RWPE1 (cell line): ENCODE measurements around the gene CNEP1R1.

ENCODE experiments used
- CTCF ChIA-PET: fragments of 350-600 bp; sonication (Branson Sonifier 250); formaldehyde crosslinking; extraction: SDS; loops from one replicate; lab custom pipeline; 2021; lab: Yijun Ruan, JAX
- POLR2A ChIA-PET: fragments of 400-600 bp; formaldehyde crosslinking; extraction: SDS; loops from one replicate; lab custom pipeline; 2020; ENCODE audit warnings: antibody characterized with exemption; ENCODE audit not compliant: low non-redundant PET; lab: Yijun Ruan, JAX
- DNase-seq: peaks from one replicate; pipeline ENCODE4 v3.0.0; 2012; ENCODE audit warnings: low spot score
- H3K27ac ChIP-seq: fragments of 450-650 bp; 2 replicates; pipeline ENCODE4 v1.5.1; 2017
- CTCF ChIP-seq: fragments of 450-650 bp; conservative IDR thresholded peaks from 2 replicates; pipeline ENCODE4 v1.5.1; 2017; ENCODE audit warnings: low read depth, mild to moderate bottlenecking

The CNEP1R1 gene

GRCh38 chr16:50024684-50025536 lies at the start of gene CNEP1R1:
Gene CNEP1R1, plus strand, starts transcription at chr16:50025225. Its CDS starts 91 bp downstream, at chr16:50025316.
- ChIA-PET CTCF (interaction anchor here (0.5 to 2.8 kb wide), 36 partner anchors 9 to 1708 kb away, joined by 3 to 23 read pairs (median 3); no protein-coding TSS in a partner anchor), POLR2A (interaction anchor here (1.1 kb wide), 1 partner anchor 41 kb away, joined by 4 read pairs; the partner anchor contains the start of gene HEATR3)
- TF ChIP-seq CTCF, result peak; percentile 100
- H3K27ac ChIP-seq, result peak within 1 kb of the TSS; percentile 75
- peak; percentile 100 for DNase-seq

GRCh38 chr16:49977427-49977826 lies 47.6 kb upstream of the CNEP1R1 start:
- POLR2A ChIA-PET, result no interaction called here
- H3K27ac ChIP-seq, result no peak overlapping the region
- TF ChIP-seq CTCF, result no peak
- DNase-seq, result no peak
- CTCF ChIA-PET, result interaction anchor here (0.6 kb wide), 1 partner anchor 106 kb away, joined by 4 read pairs; no protein-coding TSS in a partner anchor

GRCh38 chr16:49978569-49979326 lies 46.3 kb upstream of the CNEP1R1 start:
- POLR2A ChIA-PET, result no interaction called here
- TF ChIP-seq CTCF, result no peak
- CTCF ChIA-PET, result no interaction called here
- H3K27ac ChIP-seq, result no peak overlapping the region
- DNase-seq, result no peak

- no peak overlapping the region for H3K27ac ChIP-seq
- POLR2A ChIA-PET, result no interaction called here
- no peak for TF ChIP-seq CTCF
- CTCF ChIA-PET, result no interaction called here
- no peak for DNase-seq
Observed at GRCh38 chr16:49980166-49980565, 44.9 kb upstream of the CNEP1R1 start.

GRCh38 chr16:49986351-49987124 lies 38.5 kb upstream of the CNEP1R1 start:
- TF ChIP-seq CTCF, result no peak
- CTCF ChIA-PET, result interaction anchor here (0.6 kb wide), 1 partner anchor 62 kb away, joined by 3 read pairs; no protein-coding TSS in a partner anchor
- no peak overlapping the region for H3K27ac ChIP-seq
- POLR2A ChIA-PET, result no interaction called here
- DNase-seq, result no peak
